ENCODE results near the gene UBE2G1.

GRCh38 chr17:4342535-4342934 lies 23.9 kb downstream of the UBE2G1 start:
- TF ChIP-seq, protein P1, sequence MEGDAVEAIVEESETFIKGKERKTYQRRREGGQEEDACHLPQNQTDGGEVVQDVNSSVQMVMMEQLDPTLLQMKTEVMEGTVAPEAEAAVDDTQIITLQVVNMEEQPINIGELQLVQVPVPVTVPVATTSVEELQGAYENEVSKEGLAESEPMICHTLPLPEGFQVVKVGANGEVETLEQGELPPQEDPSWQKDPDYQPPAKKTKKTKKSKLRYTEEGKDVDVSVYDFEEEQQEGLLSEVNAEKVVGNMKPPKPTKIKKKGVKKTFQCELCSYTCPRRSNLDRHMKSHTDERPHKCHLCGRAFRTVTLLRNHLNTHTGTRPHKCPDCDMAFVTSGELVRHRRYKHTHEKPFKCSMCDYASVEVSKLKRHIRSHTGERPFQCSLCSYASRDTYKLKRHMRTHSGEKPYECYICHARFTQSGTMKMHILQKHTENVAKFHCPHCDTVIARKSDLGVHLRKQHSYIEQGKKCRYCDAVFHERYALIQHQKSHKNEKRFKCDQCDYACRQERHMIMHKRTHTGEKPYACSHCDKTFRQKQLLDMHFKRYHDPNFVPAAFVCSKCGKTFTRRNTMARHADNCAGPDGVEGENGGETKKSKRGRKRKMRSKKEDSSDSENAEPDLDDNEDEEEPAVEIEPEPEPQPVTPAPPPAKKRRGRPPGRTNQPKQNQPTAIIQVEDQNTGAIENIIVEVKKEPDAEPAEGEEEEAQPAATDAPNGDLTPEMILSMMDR (IDR thresholded peaks at IDR 0.05; ENCODE audit: borderline replicate concordance, extremely low read depth, low read length, poor library complexity, severe bottlenecking) = no peak
- TF ChIP-seq EZH2 (IDR thresholded peaks at IDR 0.05; ENCODE audit: borderline replicate concordance, low read depth, low read length, severe bottlenecking) = no peak

Measured in DND-41 (cell line).